Chondrocyte (in vitro differentiated cells): ENCODE data around the gene KCTD2. TPM values are rescaled to one million over a fixed set of nuclear protein-coding genes. Genes with fewer than 3 reads are reported as not detected.
"Not testable (repeated sequence)": the region's sequence is repeated elsewhere in the genome, so short reads cannot be mapped to it uniquely, and the experiment has no call there.

Source experiments
- DNase-seq: peaks from one replicate; pipeline ENCODE4 v3.0.0; 2021; ENCODE audit warnings: mixed read lengths, low spot score
- H3K27ac Mint-ChIP-seq: one replicate; pipeline ENCODE4 v1.8.0; 2021; ENCODE audit warnings: mild to moderate bottlenecking, moderate library complexity, mixed read lengths; ENCODE audit not compliant: unreplicated experiment
- H3K27me3 Mint-ChIP-seq: 2 replicates; pipeline ENCODE4 v1.8.0; 2021; ENCODE audit warnings: low read depth, mixed read lengths
- H3K36me3 Mint-ChIP-seq: 2 replicates; pipeline ENCODE4 v1.8.0; 2021; ENCODE audit warnings: low read depth, mixed read lengths
- H3K4me1 Mint-ChIP-seq: 2 replicates; pipeline ENCODE4 v1.8.0; 2021; ENCODE audit warnings: low read depth, mild to moderate bottlenecking, mixed read lengths
- H3K4me3 Mint-ChIP-seq: one replicate; pipeline ENCODE4 v1.8.0; 2021; ENCODE audit warnings: mild to moderate bottlenecking, moderate library complexity, mixed read lengths; ENCODE audit not compliant: unreplicated experiment
- H3K9me3 Mint-ChIP-seq: 2 replicates; pipeline ENCODE4 v1.8.0; 2021; ENCODE audit warnings: low read depth, mixed read lengths
- total RNA-seq: library from RNA; stranded (reverse); gene quantifications from 3 replicates; pipeline ENCODE4 v1.2.1, GENCODE V29; 2021
- TF ChIP-seq, protein P1 (sequence below): fragments of 200-600 bp; sonication (generic); IDR thresholded peaks from 2 replicates; pipeline ENCODE4 v1.5.0; 2021; ENCODE audit warnings: antibody characterized with exemption, mild to moderate bottlenecking, moderate library complexity

KCTD2 gene
- total RNA-seq, 1 donor from 2014 or later, result 17.1 TPM

DNA sequence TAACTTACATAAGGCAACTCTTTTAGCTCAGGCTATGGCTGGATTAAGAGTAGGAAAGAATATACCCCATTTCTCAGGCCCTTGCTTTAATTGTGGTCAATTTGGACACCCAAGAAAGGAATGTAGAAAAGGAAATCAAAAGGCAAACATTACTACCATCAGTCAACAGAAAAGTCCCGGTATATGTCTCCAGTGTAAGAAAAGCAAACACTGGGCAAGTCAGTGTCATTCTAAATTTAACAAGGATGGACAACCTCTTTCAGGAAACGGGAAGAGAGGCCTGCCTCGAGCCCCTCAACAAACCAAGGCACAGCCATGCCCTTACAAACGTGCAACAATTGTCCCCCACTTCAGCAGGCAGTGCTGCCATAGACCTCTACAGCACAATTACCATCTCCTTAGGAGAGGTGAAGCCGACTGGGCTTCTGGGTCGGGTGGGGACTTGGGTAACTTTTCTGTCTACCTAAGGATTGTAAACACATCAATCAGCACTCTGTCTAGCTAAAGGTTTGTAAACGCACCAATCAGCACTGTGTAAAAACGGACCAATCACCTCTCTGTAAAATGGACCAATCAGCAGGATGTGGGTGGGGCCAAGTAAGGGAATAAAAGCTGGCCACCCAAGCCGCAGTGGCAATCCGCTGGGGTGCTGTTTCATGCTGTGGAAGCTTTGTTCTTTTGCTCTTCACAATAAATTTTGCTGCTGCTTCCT, 22.2 kb upstream of the KCTD2 start:
- Mint-ChIP-seq H3K27me3 (no peaks in the 10 kb centered on the region), H3K4me3 (no peak overlapping the region), H3K4me1 (no peaks in the 10 kb centered on the region)

DNA sequence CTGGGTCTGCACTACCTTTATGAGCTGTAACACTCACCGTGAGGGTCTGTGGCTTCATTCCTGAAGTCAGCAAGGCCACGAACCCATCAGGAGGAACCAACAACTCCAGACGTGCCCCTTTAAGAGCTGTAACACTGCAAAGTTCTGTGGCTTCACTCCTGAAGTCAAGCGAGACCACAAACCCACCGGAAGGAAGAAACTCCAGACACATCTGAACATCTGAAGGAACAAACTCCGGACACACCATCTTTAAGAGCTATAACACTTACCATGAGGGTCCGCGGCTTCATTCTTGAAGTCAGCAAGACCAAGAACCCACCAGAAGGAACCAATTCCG, 21.7 kb upstream of the KCTD2 start:
- not testable (repeated sequence) for H3K27ac Mint-ChIP-seq, DNase-seq, H3K9me3 Mint-ChIP-seq, H3K4me3 Mint-ChIP-seq, H3K27me3 Mint-ChIP-seq, H3K4me1 Mint-ChIP-seq
- peaks cover 22% of the 10 kb centered on the region for H3K36me3 Mint-ChIP-seq

More for the DNA sequence above, 22.2 kb upstream of the KCTD2 start:
- peaks cover 23% of the 10 kb centered on the region for H3K36me3 Mint-ChIP-seq
- no peak overlapping the region for H3K27ac Mint-ChIP-seq
- TF ChIP-seq, protein P1, sequence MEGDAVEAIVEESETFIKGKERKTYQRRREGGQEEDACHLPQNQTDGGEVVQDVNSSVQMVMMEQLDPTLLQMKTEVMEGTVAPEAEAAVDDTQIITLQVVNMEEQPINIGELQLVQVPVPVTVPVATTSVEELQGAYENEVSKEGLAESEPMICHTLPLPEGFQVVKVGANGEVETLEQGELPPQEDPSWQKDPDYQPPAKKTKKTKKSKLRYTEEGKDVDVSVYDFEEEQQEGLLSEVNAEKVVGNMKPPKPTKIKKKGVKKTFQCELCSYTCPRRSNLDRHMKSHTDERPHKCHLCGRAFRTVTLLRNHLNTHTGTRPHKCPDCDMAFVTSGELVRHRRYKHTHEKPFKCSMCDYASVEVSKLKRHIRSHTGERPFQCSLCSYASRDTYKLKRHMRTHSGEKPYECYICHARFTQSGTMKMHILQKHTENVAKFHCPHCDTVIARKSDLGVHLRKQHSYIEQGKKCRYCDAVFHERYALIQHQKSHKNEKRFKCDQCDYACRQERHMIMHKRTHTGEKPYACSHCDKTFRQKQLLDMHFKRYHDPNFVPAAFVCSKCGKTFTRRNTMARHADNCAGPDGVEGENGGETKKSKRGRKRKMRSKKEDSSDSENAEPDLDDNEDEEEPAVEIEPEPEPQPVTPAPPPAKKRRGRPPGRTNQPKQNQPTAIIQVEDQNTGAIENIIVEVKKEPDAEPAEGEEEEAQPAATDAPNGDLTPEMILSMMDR, result no peak
- peaks cover 4% of the 10 kb centered on the region for H3K9me3 Mint-ChIP-seq
- DNase-seq, result no peak

- not testable (repeated sequence) for DNase-seq, H3K27me3 Mint-ChIP-seq, H3K4me1 Mint-ChIP-seq, H3K27ac Mint-ChIP-seq, H3K4me3 Mint-ChIP-seq
- peaks cover 13% of the 10 kb centered on the region for H3K9me3 Mint-ChIP-seq
- H3K36me3 Mint-ChIP-seq, result peaks cover 15% of the 10 kb centered on the region
Measured at GRCh38 chr17:75026650-75027049, 20.4 kb upstream of the KCTD2 start.

DNA sequence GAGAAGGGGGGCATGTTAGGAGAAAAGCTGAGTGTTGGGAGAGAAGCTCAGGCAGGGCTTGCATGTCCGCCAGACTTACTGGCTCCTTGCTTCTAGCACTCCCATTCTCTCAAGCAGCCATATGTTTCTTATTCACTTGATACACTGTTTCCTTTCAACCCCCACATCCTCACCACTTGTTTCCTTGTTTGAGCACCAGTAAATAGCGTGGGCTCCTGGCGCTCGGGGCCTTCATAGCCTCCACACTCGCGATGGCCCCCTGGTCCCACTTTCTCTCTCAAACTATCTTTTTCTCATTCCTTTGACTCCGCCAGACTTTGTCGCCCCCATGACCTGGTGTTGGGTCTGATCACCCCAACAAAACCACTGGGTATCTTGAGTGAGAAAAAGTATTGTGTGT, 16.9 kb upstream of the KCTD2 start:
- Mint-ChIP-seq H3K27me3 (no peaks in the 10 kb centered on the region), H3K27ac (no peak overlapping the region), H3K4me3 (no peak overlapping the region)

DNA sequence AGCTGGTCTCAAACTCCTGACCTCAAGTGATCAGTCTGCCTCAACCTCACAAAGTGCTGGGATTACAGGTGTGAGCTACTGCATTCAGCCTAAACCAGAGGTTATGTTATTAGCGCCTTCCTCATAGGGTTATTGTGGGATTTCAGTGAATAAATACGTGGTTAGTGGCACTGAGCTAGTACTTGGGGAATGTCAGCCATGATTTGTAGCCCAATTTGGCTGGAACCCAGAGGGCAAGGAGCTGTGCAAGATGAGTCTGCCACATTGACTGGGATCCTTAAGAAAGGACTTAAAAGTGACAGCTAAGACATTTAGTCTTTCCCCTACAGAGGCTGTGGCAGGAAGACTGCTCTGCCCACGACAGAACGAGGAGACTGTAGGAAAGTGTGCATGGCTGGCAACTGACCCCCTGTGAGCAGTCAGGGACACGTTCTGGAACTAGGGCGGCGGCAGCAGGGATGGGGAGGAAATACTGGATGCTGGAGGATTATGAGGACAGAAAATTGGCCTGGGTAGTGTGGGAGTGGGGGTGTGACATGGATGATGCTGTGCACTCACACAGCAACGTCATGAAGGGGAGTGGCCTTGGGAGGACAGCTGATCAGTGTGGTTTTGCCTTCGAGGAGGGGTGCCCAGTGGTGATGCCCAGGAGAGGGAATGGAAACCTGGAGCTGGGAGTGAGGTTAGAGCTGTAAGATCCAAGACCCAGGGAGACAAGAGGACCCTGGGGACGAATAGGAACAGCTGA, 14.9 kb upstream of the KCTD2 start:
- Mint-ChIP-seq H3K9me3 (peaks cover 13% of the 10 kb centered on the region), H3K36me3 (peaks cover 5% of the 10 kb centered on the region), H3K27ac (peak overlapping the region; percentile 99), H3K4me1 (peaks cover 30% of the 10 kb centered on the region), H3K27me3 (no peaks in the 10 kb centered on the region), H3K4me3 (peak overlapping the region; percentile 96)
- TF ChIP-seq, protein P1, result no peak
- DNase-seq, result no peak

More for the DNA sequence above, 16.9 kb upstream of the KCTD2 start:
- Mint-ChIP-seq H3K36me3 (peaks cover 3% of the 10 kb centered on the region), H3K9me3 (peaks cover 13% of the 10 kb centered on the region), H3K4me1 (peaks cover 21% of the 10 kb centered on the region)
- DNase-seq, result no peak
- TF ChIP-seq, protein P1, result no peak

GRCh38 chr17:75032720-75033280, 14.2 kb upstream of the KCTD2 start:
- H3K9me3 Mint-ChIP-seq, result peaks cover 13% of the 10 kb centered on the region
- peaks cover 30% of the 10 kb centered on the region for H3K4me1 Mint-ChIP-seq
- H3K4me3 Mint-ChIP-seq, result peak overlapping the region; percentile 96
- no peaks in the 10 kb centered on the region for H3K27me3 Mint-ChIP-seq
- H3K36me3 Mint-ChIP-seq, result peaks cover 5% of the 10 kb centered on the region
- peak overlapping the region; percentile 99 for H3K27ac Mint-ChIP-seq
- DNase-seq, result no peak
- TF ChIP-seq, protein P1, result no peak
